Measurements from ENCODE around the gene FUBP1.

GRCh38 chr1:77925518-77925917, 53.4 kb downstream of the FUBP1 start:
- TF ChIP-seq CTCF (IDR thresholded peaks at IDR 0.05) = no peak
- TF ChIP-seq POLR2A (IDR thresholded peaks at IDR 0.05) = no peak

All from right lobe of liver (tissue), 4 donors.